Kidney (tissue), 14 donors: Measurements from ENCODE around the gene CCT2. TPM values are rescaled to one million over a fixed set of nuclear protein-coding genes. Genes with fewer than 3 reads are reported as not detected.

Experiments used
- DNase-seq, 5 donors: peaks; one replicate each; pipeline ENCODE4 v3.0.0-alpha.2; 2013 to 2020
- FAIRE-seq: peaks from 2 replicates; lab custom pipeline; 2012; peaks lifted over from hg19 to GRCh38; lab: Jason Lieb, UNC
- H3K27ac ChIP-seq, 2 donors: one replicate each; pipeline ENCODE4 v1.7.0; 2013; ENCODE audit warnings: low read depth in 2 of 2, low read length in 2 of 2, inconsistent platforms in 1 of 2
- H3K27me3 ChIP-seq: one replicate; pipeline ENCODE4 v1.7.1; 2013; ENCODE audit warnings: low read length, inconsistent platforms; ENCODE audit not compliant: control insufficient read depth, insufficient read depth
- H3K36me3 ChIP-seq, 3 donors: one replicate each; pipeline versions ENCODE4 v1.7.0 to v1.7.1; 2013; ENCODE audit warnings: low read length in 3 of 3, control low read depth in 1 of 3, inconsistent platforms in 1 of 3; ENCODE audit not compliant: insufficient read depth in 3 of 3, control insufficient read depth in 2 of 3
- H3K4me1 ChIP-seq, 3 donors: one replicate each; pipeline versions ENCODE4 v1.7.0 to v1.7.1; 2013; ENCODE audit warnings: low read length in 3 of 3, inconsistent platforms in 1 of 3, low read depth in 1 of 3; ENCODE audit not compliant: control insufficient read depth in 2 of 3, insufficient read depth in 2 of 3
- H3K4me3 ChIP-seq, 3 donors: one replicate each; pipeline versions ENCODE4 v1.7.0 to v1.8.1; 2013; ENCODE audit warnings: low read length in 3 of 3, control low read depth in 1 of 3, inconsistent platforms in 1 of 3
- H3K9ac ChIP-seq, 3 donors: one replicate each; pipeline versions ENCODE4 v1.7.0 to v1.7.1; 2013; ENCODE audit warnings: low read length in 3 of 3, control low read depth in 1 of 3, inconsistent platforms in 1 of 3
- H3K9me3 ChIP-seq, 3 donors: one replicate each; pipeline versions ENCODE4 v1.7.0 to v1.7.1; 2013; ENCODE audit warnings: low read length in 3 of 3, control low read depth in 1 of 3, inconsistent platforms in 1 of 3; ENCODE audit not compliant: control insufficient read depth in 2 of 3, insufficient read depth in 1 of 3
- CTCF ChIP-seq: IDR thresholded peaks from 3 replicates; pipeline ENCODE4 v1.5.1; 2012; ENCODE audit warnings: mild to moderate bottlenecking, moderate library complexity, borderline replicate concordance; ENCODE audit not compliant: insufficient read depth; ENCODE audit errors: extremely low read depth
- intact Hi-C: fragments of 100-400 bp; cut with DNase I; formaldehyde crosslinking; loops from one replicate; pipeline ENCODE4 v1.11.1; 2022
- polyA plus RNA-seq: library from polyadenylated mRNA; stranded (reverse); fragments of 350-450 nt; fragmentation: Illumina TruSeq; extraction: RNeasy Lipid Tissue Mini Kit (QIAGEN cat#74804); gene quantifications from one replicate; pipeline ENCODE4 v1.2.3, GENCODE V29; 2014; ENCODE audit warnings: low read depth, low replicate concordance; ENCODE audit not compliant: insufficient read depth
- total RNA-seq: library from RNA; stranded (reverse); fragmentation: NEBNext Ultra II Directional; extraction: Animal tissue kit (Norgen Biotek cat#: 25700); gene quantifications from one replicate; pipeline ENCODE4 v1.2.1, GENCODE V29; 2021
- donor health status: control.
- donor health status: control.
- donor health status: control.
- donor health status: control.
- donor health status: control.
- donor health status: DM: yes; HTN: yes; CAD: no.
- donor health status: Normal renal cell carcinoma (clear cell type).

Gene CCT2
- total and polyA plus RNA-seq, 2 donors from 2014 or later, result 117 to 125 TPM

- intact Hi-C loops, result no loop called here
- H3K27ac ChIP-seq, result no peak overlapping the region
- H3K9ac ChIP-seq, result no peak overlapping the region
- FAIRE-seq (no peak), DNase-seq (peak in 1 of 5 donors; percentile 7)
- no peak overlapping the region for H3K4me3 ChIP-seq
- H3K36me3 ChIP-seq, result no peaks in the 10 kb centered on the region
- no peak for TF ChIP-seq CTCF
- no peaks in the 10 kb centered on the region for H3K9me3 ChIP-seq
- no peaks in the 10 kb centered on the region for H3K4me1 ChIP-seq
- no peaks in the 10 kb centered on the region for H3K27me3 ChIP-seq
These were observed 33.8 kb downstream of the CCT2 start for GRCh38 chr12:69619050-69619449.

- H3K27ac ChIP-seq, result no peak overlapping the region
- no peaks in the 10 kb centered on the region for H3K9me3 ChIP-seq
- H3K4me3 ChIP-seq, result no peak overlapping the region
- no peak overlapping the region for H3K9ac ChIP-seq
- no peaks in the 10 kb centered on the region for H3K27me3 ChIP-seq
- H3K36me3 ChIP-seq, result no peaks in the 10 kb centered on the region
- no peaks in the 10 kb centered on the region for H3K4me1 ChIP-seq
- no peak for TF ChIP-seq CTCF
- FAIRE-seq (no peak), DNase-seq (no peak)
- intact Hi-C loops, result no loop called here
These were observed 34.8 kb downstream of the CCT2 start for GRCh38 chr12:69620077-69620476.

- Histone ChIP-seq H3K36me3 (no peaks in the 10 kb centered on the region), H3K4me3 (no peak overlapping the region), H3K9ac (no peak overlapping the region), H3K27ac (no peak overlapping the region), H3K4me1 (no peaks in the 10 kb centered on the region), H3K27me3 (no peaks in the 10 kb centered on the region), H3K9me3 (no peaks in the 10 kb centered on the region)
- DNase-seq (no peak), FAIRE-seq (no peak)
- TF ChIP-seq CTCF, result no peak
- intact Hi-C loops, result no loop called here
These were observed 35.7 kb downstream of the CCT2 start for GRCh38 chr12:69620921-69621320.

GRCh38 chr12:69621551-69621950 lies 36.3 kb downstream of the CCT2 start:
- Histone ChIP-seq H3K9ac (no peak overlapping the region), H3K27me3 (no peaks in the 10 kb centered on the region), H3K4me3 (no peak overlapping the region), H3K27ac (no peak overlapping the region), H3K9me3 (no peaks in the 10 kb centered on the region), H3K4me1 (no peaks in the 10 kb centered on the region), H3K36me3 (no peaks in the 10 kb centered on the region)
- TF ChIP-seq CTCF, result no peak
- DNase-seq (no peak), FAIRE-seq (no peak)
- intact Hi-C loops, result no loop called here
